Common myeloid progenitor, CD34-positive (primary cell): ENCODE data around the gene PDZD4.

Source experiments
- CTCF ChIA-PET: fragments of 350-600 bp; sonication (Branson Sonifier 250); formaldehyde crosslinking; loops from one replicate; lab custom pipeline; 2021; ENCODE audit warnings: antibody characterized with exemption; lab: Charles Lee
- POLR2A ChIA-PET: fragments of 350-600 bp; sonication (Branson Sonifier 250); formaldehyde crosslinking; loops from one replicate; lab custom pipeline; 2021; ENCODE audit warnings: antibody characterized with exemption; lab: Charles Lee
- DNase-seq, 3 donors: peaks; one replicate each; pipeline versions ENCODE4 v3.0.0 to v3.0.0-alpha.2; 2013
- H3K27ac ChIP-seq, 2 experiments: 1 replicate in 1 of 2; 2 replicates in 1 of 2; pipeline ENCODE4 v1.7.0; 2013; ENCODE audit warnings: inconsistent platforms in 2 of 2, low read length in 2 of 2, mild to moderate bottlenecking in 2 of 2, low read depth in 1 of 2, moderate library complexity in 1 of 2; ENCODE audit not compliant: severe bottlenecking in 2 of 2, insufficient read depth in 1 of 2, poor library complexity in 1 of 2
- H3K27me3 ChIP-seq, 5 experiments: replicated peaks in 2 of 5; 1 replicate in 3 of 5; 2 replicates in 2 of 5; pipeline versions ENCODE4 v1.6.1 to v1.7.0; 2013; ENCODE audit warnings: low read length in 4 of 5, mild to moderate bottlenecking in 2 of 5, moderate library complexity in 2 of 5, inconsistent platforms in 1 of 5; ENCODE audit not compliant: insufficient read depth in 5 of 5, control insufficient read depth in 4 of 5
- H3K36me3 ChIP-seq, 4 experiments: 1 replicate in 2 of 4; 2 replicates in 2 of 4; pipeline versions ENCODE4 v1.6.1 to v1.7.0; 2013; ENCODE audit warnings: low read length in 3 of 4, control low read depth in 1 of 4, mild to moderate bottlenecking in 1 of 4; ENCODE audit not compliant: control insufficient read depth in 4 of 4, insufficient read depth in 4 of 4
- H3K4me1 ChIP-seq, 4 experiments: 1 replicate in 3 of 4; 2 replicates in 1 of 4; pipeline versions ENCODE4 v1.6.1 to v1.7.1; 2013; ENCODE audit warnings: low read length in 3 of 4, mild to moderate bottlenecking in 3 of 4, control low read depth in 1 of 4, inconsistent platforms in 1 of 4, moderate library complexity in 1 of 4; ENCODE audit not compliant: control insufficient read depth in 4 of 4, insufficient read depth in 4 of 4; ENCODE audit errors: control extremely low read depth in 1 of 4
- H3K4me3 ChIP-seq, 7 experiments: 1 replicate in 4 of 7; 2 replicates in 3 of 7; pipeline versions ENCODE4 v1.5.1 to v1.7.0; 2013; ENCODE audit warnings: mild to moderate bottlenecking in 7 of 7, low read length in 6 of 7, moderate library complexity in 6 of 7, inconsistent platforms in 2 of 7, low read depth in 2 of 7, control low read depth in 1 of 7; ENCODE audit not compliant: insufficient read depth in 4 of 7, control insufficient read depth in 1 of 7; ENCODE audit errors: extremely low read depth in 1 of 7
- H3K9me3 ChIP-seq, 5 experiments: 1 replicate in 4 of 5; 2 replicates in 1 of 5; pipeline versions ENCODE4 v1.6.1 to v1.7.1; 2013; ENCODE audit warnings: low read length in 4 of 5, mild to moderate bottlenecking in 2 of 5, inconsistent platforms in 1 of 5, low read depth in 1 of 5, moderate library complexity in 1 of 5; ENCODE audit not compliant: control insufficient read depth in 4 of 5, insufficient read depth in 2 of 5; ENCODE audit errors: control extremely low read depth in 1 of 5
- WGBS: methylation state at CpG from one replicate; pipeline ENCODE4 v1.1.5; 2013; ENCODE audit not compliant: insufficient coverage; 5-methylcytosine and 5-hydroxymethylcytosine counted together

PDZD4 gene

DNA sequence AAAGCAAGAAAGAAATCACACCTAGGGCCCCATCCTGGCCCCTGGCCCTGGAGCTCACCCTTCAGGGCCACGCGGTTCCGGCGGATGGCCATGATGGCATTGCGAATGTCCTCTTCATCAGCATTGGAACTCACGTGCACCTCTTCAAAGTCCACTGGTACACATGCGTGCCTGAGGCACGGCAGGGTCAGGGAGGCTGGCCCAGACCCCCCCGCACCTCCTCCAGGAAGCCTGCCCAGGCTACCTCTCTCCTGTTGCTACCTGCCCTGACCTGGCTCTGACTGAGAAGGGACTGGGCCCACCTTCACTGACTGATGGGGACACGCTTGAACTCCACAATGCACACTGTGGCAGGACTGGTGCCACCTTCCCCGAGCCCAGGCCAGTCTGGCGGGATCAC lies 40.7 kb downstream of the PDZD4 start:
- no peak overlapping the region for H3K4me3 ChIP-seq
- peaks cover 3 to 12% (median 8%) of the 10 kb centered on the region in 4 experiments for H3K4me1 ChIP-seq
- 96% methylated on average over 12 of the region's 12 CpGs for WGBS
- peaks cover 0 to 14% (median 0%) of the 10 kb centered on the region in 5 experiments for H3K27me3 ChIP-seq
- peaks cover 4 to 41% (median 24%) of the 10 kb centered on the region in 4 experiments for H3K36me3 ChIP-seq
- no peak for DNase-seq
- POLR2A ChIA-PET: no interaction called here
- H3K9me3 ChIP-seq: peaks cover 0 to 10% (median 0%) of the 10 kb centered on the region in 5 experiments
- CTCF ChIA-PET: interaction anchor here (1.2 to 1.4 kb wide), 2 partner anchors 15 to 27 kb away, joined by 3 read pairs; no protein-coding TSS in a partner anchor
- no peak overlapping the region for H3K27ac ChIP-seq

DNA sequence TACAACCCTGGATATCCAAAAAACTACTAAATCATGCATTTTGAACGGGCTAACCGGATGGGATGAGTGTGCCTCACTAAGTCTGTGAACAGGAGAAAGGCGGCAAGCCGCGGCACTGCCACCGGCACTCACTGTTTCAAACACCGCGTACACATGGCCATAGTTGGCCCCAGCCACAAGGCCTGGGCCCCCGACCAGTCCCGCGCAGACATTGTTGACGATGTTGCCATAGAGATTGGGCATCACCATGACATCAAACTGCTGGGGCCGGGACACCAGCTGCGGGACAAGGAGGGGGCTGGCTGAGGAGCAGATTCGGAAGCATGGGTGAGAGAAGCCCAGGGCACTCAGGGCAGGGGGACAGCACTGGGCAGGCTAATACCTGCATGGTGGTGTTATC lies 43.7 kb downstream of the PDZD4 start:
- peaks cover 0 to 14% (median 0%) of the 10 kb centered on the region in 5 experiments for H3K27me3 ChIP-seq
- 94% methylated on average over 15 of the region's 15 CpGs for WGBS
- CTCF ChIA-PET: no interaction called here
- H3K9me3 ChIP-seq: no peaks in the 10 kb centered on the region
- DNase-seq: no peak
- no peak overlapping the region for H3K4me3 ChIP-seq
- POLR2A ChIA-PET: no interaction called here
- H3K36me3 ChIP-seq: peaks cover 4 to 44% (median 24%) of the 10 kb centered on the region in 4 experiments
- no peak overlapping the region for H3K27ac ChIP-seq
- H3K4me1 ChIP-seq: no peaks in the 10 kb centered on the region

DNA sequence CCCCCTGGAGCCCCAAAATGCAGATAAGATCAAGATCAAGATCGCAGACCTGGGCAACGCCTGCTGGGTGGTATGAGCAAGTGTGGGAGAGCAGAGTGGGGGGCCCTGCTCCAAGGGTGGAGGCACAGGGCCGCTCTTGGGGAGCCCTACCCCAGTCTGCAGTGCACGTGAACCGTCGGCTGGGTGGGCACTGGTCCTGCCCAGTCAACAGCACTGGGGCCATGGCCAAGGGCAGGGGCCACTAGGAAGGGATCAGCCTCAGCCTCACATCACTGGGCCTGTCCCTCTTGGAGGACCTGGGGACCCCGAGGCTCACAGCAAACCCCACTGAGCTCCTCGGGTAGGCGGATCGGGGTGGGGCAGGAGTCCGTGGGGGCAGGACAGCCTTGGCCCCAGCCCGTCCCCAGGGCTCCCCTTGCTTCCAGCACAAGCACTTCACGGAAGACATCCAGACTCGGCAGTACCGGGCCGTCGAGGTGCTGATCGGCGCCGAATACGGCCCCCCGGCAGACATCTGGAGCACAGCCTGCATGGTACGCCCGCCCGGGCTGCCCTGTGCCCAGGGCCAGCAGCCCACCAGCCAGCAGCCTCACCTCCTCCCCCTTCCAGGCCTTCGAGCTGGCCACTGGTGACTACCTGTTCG lies 45.9 kb downstream of the PDZD4 start:
- ChIA-PET CTCF (no interaction called here), POLR2A (no interaction called here)
- no peaks in the 10 kb centered on the region for H3K9me3 ChIP-seq
- H3K27me3 ChIP-seq: peaks cover 0 to 14% (median 0%) of the 10 kb centered on the region in 5 experiments
- 98% methylated on average over 23 of the region's 27 CpGs for WGBS
- no peak for DNase-seq
- H3K36me3 ChIP-seq: peaks cover 2 to 35% (median 17%) of the 10 kb centered on the region in 4 experiments
- no peak overlapping the region for H3K4me3 ChIP-seq
- H3K4me1 ChIP-seq: peaks cover 0 to 12% (median 9%) of the 10 kb centered on the region in 4 experiments
- H3K27ac ChIP-seq: no peak overlapping the region

DNA sequence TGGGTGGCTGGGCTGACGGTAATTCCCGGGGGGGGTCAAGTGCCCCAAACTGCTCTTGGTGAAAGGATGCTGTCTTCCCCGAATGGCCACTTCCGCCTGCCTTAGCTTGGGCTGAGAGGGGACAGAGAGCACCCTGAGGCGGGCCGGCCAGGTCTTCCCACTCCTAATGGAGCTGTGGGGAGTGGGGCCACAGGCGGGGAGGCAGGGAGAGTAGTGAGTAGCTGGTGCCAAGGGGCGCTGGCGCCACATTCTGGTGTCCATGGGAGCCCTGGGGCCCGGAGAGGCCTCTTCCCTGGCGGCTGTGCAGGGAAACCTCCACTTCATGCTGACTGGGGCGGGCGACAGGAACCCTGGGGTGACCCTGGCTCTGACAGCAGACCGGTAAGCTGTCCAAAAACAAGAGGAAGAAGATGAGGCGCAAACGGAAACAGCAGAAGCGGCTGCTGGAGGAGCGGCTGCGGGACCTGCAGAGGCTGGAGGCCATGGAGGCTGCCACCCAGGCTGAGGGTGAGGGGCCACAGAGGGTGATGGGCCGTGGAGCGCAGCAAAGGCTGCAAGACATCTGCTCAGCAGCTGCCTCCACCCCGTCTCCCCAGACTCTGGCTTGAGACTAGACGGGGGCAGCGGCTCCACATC lies 46.8 kb downstream of the PDZD4 start:
- Histone ChIP-seq H3K36me3 (peaks cover 2 to 31% (median 16%) of the 10 kb centered on the region in 4 experiments), H3K27ac (no peak overlapping the region), H3K9me3 (no peaks in the 10 kb centered on the region), H3K4me3 (no peak overlapping the region), H3K27me3 (peaks cover 0 to 13% (median 0%) of the 10 kb centered on the region in 5 experiments), H3K4me1 (peaks cover 0 to 12% (median 9%) of the 10 kb centered on the region in 4 experiments)
- POLR2A ChIA-PET: interaction anchor here (0.7 kb wide), 1 partner anchor 145 kb away, joined by 4 read pairs; no protein-coding TSS in a partner anchor
- CTCF ChIA-PET: no interaction called here
- 66% methylated on average over 17 of the region's 24 CpGs for WGBS
- DNase-seq: no peak

DNA sequence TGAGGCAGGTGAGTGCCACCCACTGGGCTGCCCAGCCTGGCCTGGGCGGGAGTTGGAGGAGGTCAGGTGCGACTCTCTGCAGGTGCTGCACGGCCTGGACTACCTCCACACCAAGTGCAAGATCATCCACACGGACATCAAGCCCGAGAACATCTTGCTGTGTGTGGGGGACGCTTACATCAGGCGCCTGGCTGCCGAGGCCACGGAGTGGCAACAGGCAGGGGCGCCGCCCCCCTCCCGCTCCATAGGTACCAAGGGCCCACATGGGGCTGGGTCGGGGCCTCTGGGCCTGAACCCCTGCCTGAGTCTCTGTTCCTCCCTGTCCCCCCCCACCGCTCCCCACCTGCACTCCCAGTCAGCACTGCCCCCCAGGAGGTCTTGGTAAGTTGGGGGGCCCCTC lies 47.5 kb downstream of the PDZD4 start:
- CTCF ChIA-PET: no interaction called here
- H3K4me3 ChIP-seq: no peak overlapping the region

DNA sequence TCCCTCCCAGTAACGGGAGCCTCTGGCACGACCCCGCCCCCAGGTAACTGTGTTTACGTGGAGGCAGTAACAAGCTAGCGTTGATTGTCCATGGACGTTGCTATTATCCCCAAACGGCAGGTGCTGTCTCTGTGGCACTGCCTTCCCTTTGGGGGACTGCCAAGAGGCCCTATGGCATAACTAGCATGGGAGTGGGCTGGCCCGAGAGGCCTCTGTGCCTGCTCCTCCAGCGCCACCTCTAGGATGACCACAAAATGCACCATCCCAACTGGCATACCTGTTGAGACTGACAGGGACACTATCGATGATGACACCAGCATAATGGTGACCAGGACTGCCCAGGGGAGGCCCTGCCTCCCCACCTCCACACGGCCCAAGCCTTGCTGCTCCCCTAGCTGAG lies 48.0 kb downstream of the PDZD4 start:
- 86% methylated on average over 11 of the region's 11 CpGs for WGBS
- CTCF ChIA-PET: no interaction called here
- H3K27ac ChIP-seq: no peak overlapping the region

More for the DNA sequence above, 47.5 kb downstream of the PDZD4 start:
- POLR2A ChIA-PET: no interaction called here
- Histone ChIP-seq H3K36me3 (peaks cover 2 to 27% (median 16%) of the 10 kb centered on the region in 4 experiments), H3K27ac (no peak overlapping the region), H3K27me3 (peaks cover 0 to 10% (median 0%) of the 10 kb centered on the region in 5 experiments), H3K4me1 (peaks cover 0 to 12% (median 9%) of the 10 kb centered on the region in 4 experiments), H3K9me3 (no peaks in the 10 kb centered on the region)
- 98% methylated on average over 11 of the region's 14 CpGs for WGBS
- no peak for DNase-seq

More for the DNA sequence above, 48.0 kb downstream of the PDZD4 start:
- POLR2A ChIA-PET: no interaction called here
- peaks cover 0 to 15% (median 0%) of the 10 kb centered on the region in 5 experiments for H3K27me3 ChIP-seq
- no peaks in the 10 kb centered on the region for H3K9me3 ChIP-seq
- peaks cover 2 to 24% (median 13%) of the 10 kb centered on the region in 4 experiments for H3K36me3 ChIP-seq
- H3K4me3 ChIP-seq: no peak overlapping the region
- H3K4me1 ChIP-seq: peaks cover 0 to 12% (median 9%) of the 10 kb centered on the region in 4 experiments
- no peak for DNase-seq
